Bronchial smooth muscle cell (primary cell): ENCODE results near the gene NXF2. TPM values are rescaled to one million over a fixed set of nuclear protein-coding genes. Genes with fewer than 3 reads are reported as not detected.

Experiments
- total RNA-seq: library from RNA; depleted of rRNA; stranded (reverse); fragments of >200 nt; gene quantifications from 2 replicates; pipeline ENCODE4 v1.2.1, GENCODE V29; 2014

The NXF2 gene, protein sequence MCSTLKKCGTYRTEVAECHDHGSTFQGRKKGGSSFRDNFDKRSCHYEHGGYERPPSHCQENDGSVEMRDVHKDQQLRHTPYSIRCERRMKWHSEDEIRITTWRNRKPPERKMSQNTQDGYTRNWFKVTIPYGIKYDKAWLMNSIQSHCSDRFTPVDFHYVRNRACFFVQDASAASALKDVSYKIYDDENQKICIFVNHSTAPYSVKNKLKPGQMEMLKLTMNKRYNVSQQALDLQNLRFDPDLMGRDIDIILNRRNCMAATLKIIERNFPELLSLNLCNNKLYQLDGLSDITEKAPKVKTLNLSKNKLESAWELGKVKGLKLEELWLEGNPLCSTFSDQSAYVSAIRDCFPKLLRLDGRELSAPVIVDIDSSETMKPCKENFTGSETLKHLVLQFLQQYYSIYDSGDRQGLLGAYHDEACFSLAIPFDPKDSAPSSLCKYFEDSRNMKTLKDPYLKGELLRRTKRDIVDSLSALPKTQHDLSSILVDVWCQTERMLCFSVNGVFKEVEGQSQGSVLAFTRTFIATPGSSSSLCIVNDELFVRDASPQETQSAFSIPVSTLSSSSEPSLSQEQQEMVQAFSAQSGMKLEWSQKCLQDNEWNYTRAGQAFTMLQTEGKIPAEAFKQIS
- not detected in 2 replicates for total RNA-seq

DNA sequence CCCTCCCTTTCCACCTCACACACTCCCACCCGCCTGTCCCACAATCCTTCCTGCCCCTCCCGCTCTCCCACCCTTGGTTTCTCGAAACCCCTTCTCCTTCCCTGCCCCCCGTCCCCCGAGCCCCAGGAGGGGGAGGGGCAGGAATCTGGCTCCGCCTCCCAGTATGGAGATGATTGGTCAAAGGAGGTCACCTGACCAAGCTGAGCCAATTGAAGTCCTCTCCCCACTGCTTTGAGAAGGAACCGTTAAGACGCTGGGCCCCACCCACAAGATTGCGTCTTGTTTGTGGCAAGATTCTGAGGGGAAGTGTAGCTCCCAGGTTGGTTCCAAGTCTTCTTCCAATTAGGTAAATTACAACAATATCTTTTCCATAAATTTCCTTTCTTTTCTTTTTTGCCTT lies at the start of gene NXF2:
TSS of gene NXF2 (plus strand) at position 275 of the 400 bp plus-strand sequence. CDS start 59,912 bp downstream, outside the sequence.

GRCh38 chrX:102214986-102215385 lies 32.0 kb upstream of the NXF2 start, which contains the start of gene TCP11X1:
TCP11X1 (plus strand) TSS chrX:102215301.

Other genes with a start within 250 kb of the NXF2 start
- gene TCEAL2, start 121.5 kb upstream of the NXF2 start, total RNA-seq: 0.16 TPM in 1 of 2 replicates, not detected in the other
- gene TCEAL6, start 104.7 kb upstream of the NXF2 start, total RNA-seq: not detected in 2 replicates
- not detected in 2 replicates for gene BEX5, start 91.2 kb upstream of the NXF2 start, total RNA-seq
- gene TCP11X1, start 31.9 kb upstream of the NXF2 start, total RNA-seq: not detected in 2 replicates
- not detected in 2 replicates for gene NXF2B, start 192.8 kb downstream of the NXF2 start, total RNA-seq
- not detected in 2 replicates for gene TCP11X2, start 224.6 kb downstream of the NXF2 start, total RNA-seq